Lung (tissue), 12 donors: Measurements from ENCODE around the gene TIMM50. TPM values are rescaled to one million over a fixed set of nuclear protein-coding genes. Genes with fewer than 3 reads are reported as not detected.

Experiments
- ATAC-seq: fragments of 200-7000 bp; cut with Tn5 transposase; one replicate; pipeline ENCODE4 v1.9.1; 2020; ENCODE audit warnings: moderate number of reproducible peaks; ENCODE audit not compliant: insufficient read depth, low FRiP score
- DNase-seq, 3 donors: peaks; one replicate each; pipeline ENCODE4 v3.0.0-alpha.2; 2013 to 2017
- H3K27ac ChIP-seq, 2 donors: one replicate each; pipeline ENCODE4 v1.5.1; 2013; ENCODE audit warnings: mild to moderate bottlenecking in 2 of 2, moderate library complexity in 2 of 2, control low read depth in 1 of 2, inconsistent platforms in 1 of 2, low read depth in 1 of 2, low read length in 1 of 2
- H3K27me3 ChIP-seq, 3 donors: one replicate each; pipeline ENCODE4 v1.5.1; 2013; ENCODE audit warnings: low read length in 2 of 3; ENCODE audit not compliant: control insufficient read depth in 3 of 3, insufficient read depth in 3 of 3
- H3K36me3 ChIP-seq, 4 donors: one replicate each; pipeline ENCODE4 v1.5.1; 2013; ENCODE audit warnings: low read length in 4 of 4, mild to moderate bottlenecking in 1 of 4, moderate library complexity in 1 of 4; ENCODE audit not compliant: control insufficient read depth in 4 of 4, insufficient read depth in 4 of 4
- H3K4me1 ChIP-seq, 5 donors: one replicate each; pipeline ENCODE4 v1.5.1; 2013; ENCODE audit warnings: low read length in 5 of 5, mild to moderate bottlenecking in 2 of 5, moderate library complexity in 1 of 5; ENCODE audit not compliant: control insufficient read depth in 5 of 5, insufficient read depth in 5 of 5
- H3K4me3 ChIP-seq: one replicate; pipeline ENCODE4 v1.5.1; 2013; ENCODE audit warnings: mild to moderate bottlenecking, control low read depth, moderate library complexity
- H3K9ac ChIP-seq, 2 donors: one replicate each; pipeline ENCODE4 v1.5.1; 2013; ENCODE audit warnings: low read length in 2 of 2, control low read depth in 1 of 2; ENCODE audit not compliant: insufficient read depth in 1 of 2
- H3K9me3 ChIP-seq, 4 donors: one replicate each; pipeline ENCODE4 v1.5.1; 2013; ENCODE audit warnings: low read length in 3 of 4, mild to moderate bottlenecking in 1 of 4, moderate library complexity in 1 of 4; ENCODE audit not compliant: control insufficient read depth in 4 of 4, insufficient read depth in 3 of 4
- WGBS, 2 donors: extraction: QIAGEN DNeasy Blood & Tissue Kit; methylation state at CpG; one replicate each; pipeline ENCODE4 v1.1.7; 2013; 5-methylcytosine and 5-hydroxymethylcytosine counted together
- polyA plus RNA-seq, 2 donors: library from polyadenylated mRNA; stranded (reverse); fragments of 200-250 nt; gene quantifications; one replicate each; pipeline ENCODE4 v1.2.1, GENCODE V29; 2013
- total RNA-seq, 2 donors: library from RNA; depleted of rRNA in 1 of 2; stranded (reverse); fragments of >200 nt in 1 of 2; gene quantifications; one replicate each; pipeline ENCODE4 v1.2.1, GENCODE V29; 2014 to 2021
- TF ChIP-seq, protein P1 (sequence below): IDR thresholded peaks from 2 replicates; pipeline ENCODE4 v1.5.1; 2012; ENCODE audit warnings: mild to moderate bottlenecking; ENCODE audit errors: control extremely low read depth, extremely low read depth
- donor health status: control.
- donor health status: control.
- donor health status: Bipolar disorder and iron deficiency.
- donor health status: healthy.
- donor health status: DM: yes; HTN: yes; CAD: no.

TIMM50 gene
- total and polyA plus RNA-seq, 4 donors: 47.5 to 67.4 (median 53.7) TPM

GRCh38 chr19:39496063-39496462 lies 15.4 kb downstream of the TIMM50 start:
- DNase-seq: no peak
- WGBS, 2 donors: 85 to 86% methylated on average over 5 of the region's 5 CpGs
- Histone ChIP-seq H3K9ac (no peak overlapping the region), H3K4me3 (no peak overlapping the region), H3K36me3 (peaks cover 0 to 2% (median 0%) of the 10 kb centered on the region in 4 donors), H3K27ac (no peak overlapping the region), H3K4me1 (peaks cover 0 to 6% (median 0%) of the 10 kb centered on the region in 5 donors), H3K9me3 (peaks cover 0 to 5% (median 0%) of the 10 kb centered on the region in 4 donors), H3K27me3 (peaks cover 10 to 30% (median 24%) of the 10 kb centered on the region in 3 donors)
- no peak for ATAC-seq
- TF ChIP-seq, protein P1, sequence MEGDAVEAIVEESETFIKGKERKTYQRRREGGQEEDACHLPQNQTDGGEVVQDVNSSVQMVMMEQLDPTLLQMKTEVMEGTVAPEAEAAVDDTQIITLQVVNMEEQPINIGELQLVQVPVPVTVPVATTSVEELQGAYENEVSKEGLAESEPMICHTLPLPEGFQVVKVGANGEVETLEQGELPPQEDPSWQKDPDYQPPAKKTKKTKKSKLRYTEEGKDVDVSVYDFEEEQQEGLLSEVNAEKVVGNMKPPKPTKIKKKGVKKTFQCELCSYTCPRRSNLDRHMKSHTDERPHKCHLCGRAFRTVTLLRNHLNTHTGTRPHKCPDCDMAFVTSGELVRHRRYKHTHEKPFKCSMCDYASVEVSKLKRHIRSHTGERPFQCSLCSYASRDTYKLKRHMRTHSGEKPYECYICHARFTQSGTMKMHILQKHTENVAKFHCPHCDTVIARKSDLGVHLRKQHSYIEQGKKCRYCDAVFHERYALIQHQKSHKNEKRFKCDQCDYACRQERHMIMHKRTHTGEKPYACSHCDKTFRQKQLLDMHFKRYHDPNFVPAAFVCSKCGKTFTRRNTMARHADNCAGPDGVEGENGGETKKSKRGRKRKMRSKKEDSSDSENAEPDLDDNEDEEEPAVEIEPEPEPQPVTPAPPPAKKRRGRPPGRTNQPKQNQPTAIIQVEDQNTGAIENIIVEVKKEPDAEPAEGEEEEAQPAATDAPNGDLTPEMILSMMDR: no peak

DNA sequence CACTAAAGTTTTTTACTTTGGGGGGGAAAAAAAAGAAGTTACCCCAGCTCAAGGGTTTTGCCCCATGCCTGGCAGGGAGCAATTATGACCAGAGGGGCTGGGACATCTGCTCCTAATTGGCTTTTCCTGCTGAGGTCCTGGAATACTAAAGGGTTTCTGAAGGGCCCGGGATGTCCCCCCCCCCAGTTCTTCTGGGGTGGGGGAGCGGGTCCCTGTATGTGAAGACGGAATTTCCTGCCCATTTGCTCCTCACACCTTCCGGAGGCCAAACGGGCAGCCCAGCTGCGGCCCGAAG lies 17.0 kb downstream of the TIMM50 start:
- DNase-seq: no peak
- no peaks in the 10 kb centered on the region for H3K36me3 ChIP-seq
- TF ChIP-seq, protein P1: no peak
- WGBS, 2 donors: 0% methylated on average over 7 of the region's 7 CpGs
- H3K27me3 ChIP-seq: peaks cover 10 to 34% (median 28%) of the 10 kb centered on the region in 3 donors
- no peak overlapping the region for H3K9ac ChIP-seq
- no peak for ATAC-seq
- H3K9me3 ChIP-seq: peaks cover 0 to 5% (median 0%) of the 10 kb centered on the region in 4 donors
- no peak overlapping the region for H3K4me3 ChIP-seq
- peaks cover 0 to 8% (median 0%) of the 10 kb centered on the region in 5 donors for H3K4me1 ChIP-seq
- H3K27ac ChIP-seq: no peak overlapping the region

DNA sequence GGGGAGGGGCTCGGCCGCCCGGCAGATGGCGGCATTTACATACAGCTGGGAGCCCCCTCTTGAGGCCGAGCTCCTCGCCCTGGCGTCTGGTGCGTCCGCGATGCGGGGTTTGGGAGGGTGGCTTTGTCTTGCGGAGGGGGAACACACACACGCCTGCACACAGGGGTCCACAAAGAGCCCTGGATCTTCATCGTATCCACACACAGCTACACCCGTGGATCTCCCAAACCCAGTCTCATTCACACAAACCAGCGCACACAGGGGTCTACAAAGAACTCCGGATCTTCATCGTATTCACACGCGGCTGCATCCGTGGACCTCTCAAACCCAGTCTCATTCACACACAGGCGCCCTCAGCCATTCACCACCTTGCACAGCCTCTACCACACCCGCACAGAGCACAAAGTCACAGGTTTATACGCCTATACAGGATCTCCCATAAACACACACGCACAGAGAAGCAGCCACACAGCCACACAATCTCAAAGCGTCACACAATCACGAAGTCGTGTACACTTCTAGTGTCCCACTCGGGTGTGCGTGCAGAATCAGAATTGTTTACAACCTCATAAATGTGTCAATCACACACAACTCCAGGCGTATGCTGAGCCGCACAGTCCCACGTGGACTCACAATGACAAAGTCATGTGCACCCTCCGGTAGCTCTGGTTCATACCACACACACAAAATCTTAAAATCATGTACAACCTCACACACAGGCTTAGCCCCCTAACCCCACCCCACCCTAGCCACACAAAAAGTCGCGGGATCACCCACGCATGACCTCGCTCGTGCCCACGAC lies 17.6 kb downstream of the TIMM50 start:
- Histone ChIP-seq H3K27ac (no peak overlapping the region), H3K9me3 (peaks cover 0 to 5% (median 0%) of the 10 kb centered on the region in 4 donors), H3K36me3 (no peaks in the 10 kb centered on the region), H3K4me1 (peaks cover 0 to 12% (median 0%) of the 10 kb centered on the region in 5 donors), H3K4me3 (no peak overlapping the region), H3K9ac (no peak overlapping the region), H3K27me3 (peaks cover 10 to 36% (median 28%) of the 10 kb centered on the region in 3 donors)
- TF ChIP-seq, protein P1: no peak
- 1 to 2% methylated on average over 40 of the region's 40 CpGs for WGBS, 2 donors
- ATAC-seq (no peak), DNase-seq (peak; percentile 64 to 77 (median 74))
